ENCODE measurements around the gene LTF. TPM values are rescaled to one million over a fixed set of nuclear protein-coding genes. Genes with fewer than 3 reads are reported as not detected.
"Not testable (repeated sequence)": the region's sequence is repeated elsewhere in the genome, so short reads cannot be mapped to it uniquely, and the experiment has no call there.

The LTF gene
- total RNA-seq, 2 donors from 2014 or later = not detected

DNA sequence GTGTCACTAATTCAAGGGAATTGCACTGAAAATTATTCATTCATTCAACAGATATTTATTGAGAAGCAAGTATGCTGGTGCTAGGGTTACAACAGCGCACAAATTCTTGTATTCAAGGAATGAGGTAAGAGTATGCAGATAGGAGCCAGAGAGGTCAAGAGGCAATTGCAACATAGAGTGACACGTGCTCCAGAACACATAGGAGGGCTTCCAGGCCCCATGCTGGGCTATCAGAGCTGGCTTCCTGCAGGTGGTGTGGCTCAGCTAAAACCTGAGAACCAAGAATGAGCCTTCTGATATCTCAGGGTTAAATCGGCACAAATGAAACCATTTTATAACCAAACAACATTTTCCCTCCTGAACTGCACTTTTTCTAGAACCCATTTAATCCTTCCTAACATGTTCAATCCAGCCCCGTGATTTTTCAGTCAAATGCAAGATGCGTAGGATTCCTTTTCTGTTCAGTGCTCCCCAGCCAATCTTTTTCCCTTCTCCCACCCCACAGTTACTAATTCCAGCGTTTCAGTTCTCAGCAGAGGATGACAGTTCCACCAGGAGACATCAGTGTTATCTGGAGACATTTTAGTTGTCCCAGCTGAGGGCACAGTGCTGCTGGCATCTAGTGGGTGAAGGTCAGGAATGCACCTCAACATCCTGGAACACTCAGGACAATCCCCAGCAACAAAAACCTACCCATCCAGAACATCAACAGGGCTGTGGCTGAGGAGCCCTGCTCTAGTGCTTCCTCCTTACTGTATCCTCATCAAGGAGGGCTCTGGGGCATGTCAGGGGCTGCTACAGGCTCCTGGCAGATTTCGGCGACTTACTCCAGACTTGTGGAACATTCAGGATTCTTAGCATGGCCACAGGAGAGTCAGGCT, 70.9 kb downstream of the LTF start:
- H3K27ac Mint-ChIP-seq = no peak overlapping the region
- peaks cover 3% of the 10 kb centered on the region for H3K4me1 Mint-ChIP-seq
- H3K4me3 Mint-ChIP-seq = no peak overlapping the region
- no peaks in the 10 kb centered on the region for H3K9me3 ChIP-seq (ENCODE audit: control insufficient read depth, low read length, poor library complexity, severe bottlenecking)
- peaks cover 7% of the 10 kb centered on the region for H3K36me3 Mint-ChIP-seq (ENCODE audit: low read depth)
- peaks cover 17% of the 10 kb centered on the region for H3K27me3 Mint-ChIP-seq
- ATAC-seq = no peak
- DNase-seq = no peak

DNA sequence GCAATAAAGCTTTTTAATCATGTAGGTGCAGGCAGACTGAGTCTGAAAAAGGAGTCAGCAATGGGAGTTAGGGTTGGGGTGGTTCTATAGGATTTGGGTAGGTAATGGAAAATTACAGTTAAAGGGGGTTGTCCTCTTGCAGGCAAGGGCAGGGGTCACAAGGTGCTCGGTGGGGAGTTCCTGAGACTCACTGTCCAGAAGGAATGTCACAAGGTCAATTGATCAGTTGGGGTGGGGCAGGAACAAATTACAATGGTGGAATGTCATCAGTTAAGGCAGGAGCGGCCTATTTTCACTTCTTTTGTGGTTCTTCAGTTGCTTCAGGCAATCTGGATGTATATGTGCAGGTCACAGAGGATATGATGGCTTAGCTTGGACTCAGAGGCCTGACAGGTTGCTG, 71.7 kb downstream of the LTF start:
- ATAC-seq = no peak
- no peak for DNase-seq
- H3K4me3 Mint-ChIP-seq = no peak overlapping the region
- H3K4me1 Mint-ChIP-seq = peaks cover 3% of the 10 kb centered on the region
- H3K27me3 Mint-ChIP-seq = peaks cover 17% of the 10 kb centered on the region
- H3K36me3 Mint-ChIP-seq (ENCODE audit: low read depth) = peaks cover 7% of the 10 kb centered on the region
- no peaks in the 10 kb centered on the region for H3K9me3 ChIP-seq (ENCODE audit: control insufficient read depth, low read length, poor library complexity, severe bottlenecking)
- H3K27ac Mint-ChIP-seq = no peak overlapping the region

DNA sequence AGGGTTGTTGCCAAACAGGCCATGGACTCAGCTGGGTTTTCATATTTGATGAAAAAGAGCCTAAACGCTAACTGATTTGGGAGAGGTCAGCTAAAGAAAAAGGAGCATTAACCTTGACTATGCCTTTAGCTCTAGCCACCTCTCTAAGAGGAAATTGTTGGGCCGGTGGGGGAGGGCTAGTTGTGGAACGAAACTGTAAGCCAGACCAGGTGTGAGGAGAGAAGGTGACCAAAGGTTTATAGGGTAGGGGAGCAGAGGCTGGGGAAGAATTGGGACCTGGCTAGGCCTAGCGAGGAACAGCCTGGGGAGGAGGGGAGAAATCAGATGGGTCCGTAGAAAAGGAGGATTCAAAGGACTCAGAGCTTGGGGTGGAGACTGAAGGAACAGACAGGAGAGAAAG, 73.2 kb downstream of the LTF start:
- DNase-seq; ATAC-seq; H3K4me3 Mint-ChIP-seq; H3K36me3 Mint-ChIP-seq (ENCODE audit: low read depth); H3K9me3 ChIP-seq (ENCODE audit: control insufficient read depth, low read length, poor library complexity, severe bottlenecking); H3K27ac Mint-ChIP-seq; H3K4me1 Mint-ChIP-seq: not testable (repeated sequence)
- H3K27me3 Mint-ChIP-seq = peaks cover 12% of the 10 kb centered on the region

DNA sequence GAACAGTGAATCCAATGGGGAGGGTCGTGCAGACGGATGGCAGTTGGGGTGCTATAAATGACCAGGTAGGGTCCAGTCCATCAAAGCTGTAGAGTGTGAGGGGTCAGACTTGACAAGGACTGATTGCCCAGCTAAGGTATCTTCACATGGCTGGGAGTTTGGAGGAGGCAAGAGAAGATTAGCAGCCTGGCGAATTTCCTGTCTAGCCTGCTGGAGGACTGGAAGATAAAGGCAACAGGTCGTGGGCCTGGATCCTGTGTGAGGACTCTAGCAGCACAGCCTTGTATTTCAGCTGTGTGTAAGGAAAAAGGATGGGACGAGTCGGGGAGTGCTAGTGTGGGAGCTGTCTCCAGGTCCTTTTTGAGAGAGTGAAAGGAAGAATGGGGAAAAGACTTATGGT, 75.4 kb downstream of the LTF start:
- no peak overlapping the region for H3K27ac Mint-ChIP-seq
- no peaks in the 10 kb centered on the region for H3K9me3 ChIP-seq (ENCODE audit: control insufficient read depth, low read length, poor library complexity, severe bottlenecking)
- H3K27me3 Mint-ChIP-seq = peaks cover under 1% of the 10 kb centered on the region
- no peak overlapping the region for H3K4me3 Mint-ChIP-seq
- peaks cover 4% of the 10 kb centered on the region for H3K4me1 Mint-ChIP-seq
- peaks cover under 1% of the 10 kb centered on the region for H3K36me3 Mint-ChIP-seq (ENCODE audit: low read depth)
- ATAC-seq (no peak), DNase-seq (no peak)

DNA sequence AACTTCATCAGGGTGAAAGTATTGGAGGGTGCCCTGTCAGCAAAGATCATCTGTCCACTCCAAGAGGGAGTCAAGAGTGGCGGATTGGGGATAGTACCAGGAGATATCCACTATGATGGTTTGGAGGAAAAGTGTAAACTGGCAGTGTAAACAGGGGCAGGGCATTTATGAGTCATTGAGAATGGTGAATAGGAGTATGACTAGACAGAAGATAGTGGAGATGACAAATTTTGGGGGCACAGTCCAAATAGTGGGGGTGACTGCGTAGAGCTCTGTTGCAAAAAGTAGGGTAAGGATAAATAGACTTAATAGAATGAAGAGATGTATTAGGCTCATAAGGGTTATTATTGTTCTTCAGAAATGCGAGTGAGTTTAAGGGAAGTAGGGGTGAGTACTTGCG, 75.9 kb downstream of the LTF start:
- H3K4me1 Mint-ChIP-seq; H3K4me3 Mint-ChIP-seq; DNase-seq; ATAC-seq; H3K9me3 ChIP-seq (ENCODE audit: control insufficient read depth, low read length, poor library complexity, severe bottlenecking); H3K27me3 Mint-ChIP-seq; H3K36me3 Mint-ChIP-seq (ENCODE audit: low read depth); H3K27ac Mint-ChIP-seq: not testable (repeated sequence)

DNA sequence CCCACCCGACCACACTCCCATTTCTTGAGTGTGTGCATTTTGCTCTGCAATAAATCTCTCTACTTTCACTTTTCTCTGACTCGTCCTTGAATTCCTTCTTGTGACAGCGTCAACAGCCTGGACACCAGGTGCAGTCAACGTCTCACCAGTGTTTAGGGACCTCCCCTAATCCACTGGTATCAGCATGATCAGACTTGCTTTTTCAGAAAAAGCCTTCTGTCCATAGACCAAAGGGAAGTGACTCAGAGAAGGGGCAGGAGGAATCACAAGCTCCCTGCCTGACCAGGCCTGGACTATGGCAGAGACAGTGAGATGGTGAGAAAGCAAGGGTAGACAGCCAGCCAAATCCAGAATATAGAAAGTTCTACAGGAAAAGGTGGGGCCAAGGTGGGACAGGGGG, 78.5 kb downstream of the LTF start:
- Mint-ChIP-seq H3K4me3 (no peak overlapping the region), H3K36me3 (ENCODE audit: low read depth) (no peaks in the 10 kb centered on the region), H3K4me1 (peaks cover 12% of the 10 kb centered on the region), H3K27me3 (no peaks in the 10 kb centered on the region), H3K27ac (no peak overlapping the region)
- ATAC-seq (no peak), DNase-seq (no peak)
- H3K9me3 ChIP-seq (ENCODE audit: control insufficient read depth, low read length, poor library complexity, severe bottlenecking) = no peaks in the 10 kb centered on the region

Other genes with a start within 250 kb of the LTF start
- under 1 TPM; 0.23 to 0.37 TPM for gene CCR3, start 222.4 kb downstream of the LTF start, total RNA-seq
- gene CCR2, start 110.8 kb downstream of the LTF start, total RNA-seq = 10 to 100 TPM; 12.4 to 14.2 TPM
- 1 to 10 TPM; 3.2 to 8.3 TPM for gene CCR5, start 94.0 kb downstream of the LTF start, total RNA-seq
- 1 to 10 TPM; 1.9 to 2.4 TPM for gene CCRL2, start 57.6 kb downstream of the LTF start, total RNA-seq
- not detected for gene RTP3, start 33.1 kb upstream of the LTF start, total RNA-seq
- gene LRRC2, start 101.4 kb upstream of the LTF start, total RNA-seq = under 1 TPM; 0.42 to 0.52 TPM
- not detected for gene FAM240A, start 147.6 kb upstream of the LTF start, total RNA-seq
- gene ALS2CL, start 228.8 kb upstream of the LTF start, total RNA-seq = 10 to 100 TPM; 21.1 to 38.4 TPM
- 1 to 10 TPM in 1 of 2 donors, under 1 TPM in 1; 0.86 to 1.3 TPM for gene TMIE, start 236.5 kb upstream of the LTF start, total RNA-seq